HepG2 (cell line): ENCODE results near the gene SCMH1. TPM values are rescaled to one million over a fixed set of nuclear protein-coding genes. Genes with fewer than 3 reads are reported as not detected.

Experiments
- CHCHD3 ChIP-seq: sonication (generic); formaldehyde crosslinking; IDR thresholded peaks from 2 replicates; pipeline ENCODE4 v1.8.0; 2022; ENCODE audit warnings: mild to moderate bottlenecking, missing genetic modification reagents, moderate library complexity
- DMAP1 ChIP-seq: IDR thresholded peaks from 2 replicates; pipeline ENCODE4 v1.6.1; 2016
- HDAC6 ChIP-seq: fragments of 200-600 bp; sonication (generic); IDR thresholded peaks from 2 replicates; pipeline ENCODE4 v1.7.0; 2017; ENCODE audit warnings: mild to moderate bottlenecking, antibody characterized with exemption, low read length, low read depth
- HES4 ChIP-seq: sonication (generic); formaldehyde crosslinking; IDR thresholded peaks from 2 replicates; pipeline ENCODE4 v1.9.0; 2021; ENCODE audit warnings: mild to moderate bottlenecking, missing genetic modification reagents, borderline replicate concordance
- HNF1B ChIP-seq: sonication (generic); formaldehyde crosslinking; IDR thresholded peaks from 2 replicates; pipeline ENCODE4 v1.5.1; 2020; ENCODE audit warnings: mild to moderate bottlenecking, moderate library complexity, missing genetic modification reagents
- MAF1 ChIP-seq: sonication (generic); formaldehyde crosslinking; IDR thresholded peaks from 2 replicates; pipeline ENCODE4 v1.5.0; 2020; ENCODE audit warnings: missing genetic modification reagents, borderline replicate concordance
- NFYC ChIP-seq: IDR thresholded peaks from 2 replicates; pipeline ENCODE4 v1.6.1; 2016; ENCODE audit warnings: missing genetic modification reagents, missing compliant biosample characterization
- REL ChIP-seq: sonication (generic); formaldehyde crosslinking; conservative IDR thresholded peaks from 2 replicates; pipeline ENCODE4 v1.8.0; 2022; ENCODE audit warnings: mild to moderate bottlenecking, missing genetic modification reagents, moderate library complexity
- SALL2 ChIP-seq: sonication (generic); formaldehyde crosslinking; IDR thresholded peaks from 2 replicates; pipeline ENCODE4 v1.8.1; 2023; ENCODE audit warnings: mild to moderate bottlenecking, missing genetic modification reagents, inconsistent platforms
- SIX4 ChIP-seq: sonication (generic); formaldehyde crosslinking; IDR thresholded peaks from 2 replicates; pipeline ENCODE4 v1.4.0; 2020; ENCODE audit warnings: missing genetic modification reagents
- SOX13 ChIP-seq, 3 experiments: fragments of 450-650 bp in 1 of 3; sonication (generic) in 1 of 3; formaldehyde crosslinking in 1 of 3; IDR thresholded peaks in 2 of 3; conservative IDR thresholded peaks in 1 of 3; 2 replicates each; pipeline versions ENCODE4 v1.5.0 to v1.6.1; 2016 to 2020; ENCODE audit warnings: antibody characterized with exemption in 1 of 3, mild to moderate bottlenecking in 1 of 3, missing compliant biosample characterization in 1 of 3, missing genetic modification reagents in 1 of 3, moderate library complexity in 1 of 3
- SP5 ChIP-seq: IDR thresholded peaks from 2 replicates; pipeline ENCODE4 v1.6.1; 2016; ENCODE audit warnings: low read depth, borderline replicate concordance
- TFDP1 ChIP-seq: IDR thresholded peaks from 2 replicates; pipeline ENCODE4 v1.6.1; 2016; ENCODE audit warnings: missing compliant biosample characterization, missing genetic modification reagents, borderline replicate concordance
- TFDP2 ChIP-seq: sonication (generic); formaldehyde crosslinking; IDR thresholded peaks from 2 replicates; pipeline ENCODE4 v1.4.0; 2020; ENCODE audit warnings: missing genetic modification reagents
- WIZ ChIP-seq: sonication (generic); formaldehyde crosslinking; IDR thresholded peaks from 2 replicates; pipeline ENCODE4 v1.5.1; 2020; ENCODE audit warnings: mild to moderate bottlenecking, missing genetic modification reagents
- ZNF138 ChIP-seq: sonication (generic); formaldehyde crosslinking; IDR thresholded peaks from 2 replicates; pipeline ENCODE4 v1.5.0; 2020; ENCODE audit warnings: mild to moderate bottlenecking, low read depth, missing genetic modification reagents
- ZNF740 ChIP-seq: sonication (generic); formaldehyde crosslinking; IDR thresholded peaks from 2 replicates; pipeline ENCODE4 v1.4.0; 2020; ENCODE audit warnings: missing genetic modification reagents
- ZNF775 ChIP-seq: sonication (generic); formaldehyde crosslinking; IDR thresholded peaks from 2 replicates; pipeline ENCODE4 v1.4.0; 2020; ENCODE audit warnings: missing genetic modification reagents, mild to moderate bottlenecking, moderate library complexity, borderline replicate concordance
- ZSCAN12 ChIP-seq: sonication (generic); formaldehyde crosslinking; IDR thresholded peaks from 2 replicates; pipeline ENCODE4 v1.9.0; 2021; ENCODE audit warnings: mild to moderate bottlenecking, missing genetic modification reagents
- polyA plus RNA-seq, 8 experiments: library from polyadenylated mRNA; depleted of rRNA in 3 of 8; stranded (reverse) in 7 of 8; unstranded in 1 of 8; fragments of >200 nt; fragmentation: Illumina TruSeq in 4 of 8; extraction: Trizol in 4 of 8; gene quantifications; 2 replicates each; pipeline versions ENCODE4 v1.2.1 to v1.2.3, GENCODE V29; 2011 to 2016; ENCODE audit warnings: low read depth in 4 of 8, missing spikeins in 1 of 8, mixed read lengths in 1 of 8; ENCODE audit not compliant: insufficient read depth in 1 of 8
- total RNA-seq, 5 experiments: library from RNA; depleted of rRNA; stranded (reverse); fragments of >200 nt; fragmentation: Illumina TruSeq; extraction: Trizol; gene quantifications; 2 replicates each; pipeline ENCODE4 v1.2.3, GENCODE V29; 2016; ENCODE audit warnings: low read depth in 1 of 5
- TF ChIP-seq, protein P1 (sequence below): IDR thresholded peaks from 2 replicates; pipeline ENCODE4 v1.6.1; 2016; ENCODE audit warnings: control low read depth
- TF ChIP-seq, protein P2 (sequence below): sonication (generic); formaldehyde crosslinking; IDR thresholded peaks from 2 replicates; pipeline ENCODE4 v1.9.0; 2022; ENCODE audit warnings: missing genetic modification reagents, mild to moderate bottlenecking, borderline replicate concordance

SCMH1 gene
- total and polyA plus RNA-seq, 2 of the 13 experiments (the other 11 are each of a cell fraction or from before 2014, with no cell fraction given): 41.8 to 52.6 TPM

DNA sequence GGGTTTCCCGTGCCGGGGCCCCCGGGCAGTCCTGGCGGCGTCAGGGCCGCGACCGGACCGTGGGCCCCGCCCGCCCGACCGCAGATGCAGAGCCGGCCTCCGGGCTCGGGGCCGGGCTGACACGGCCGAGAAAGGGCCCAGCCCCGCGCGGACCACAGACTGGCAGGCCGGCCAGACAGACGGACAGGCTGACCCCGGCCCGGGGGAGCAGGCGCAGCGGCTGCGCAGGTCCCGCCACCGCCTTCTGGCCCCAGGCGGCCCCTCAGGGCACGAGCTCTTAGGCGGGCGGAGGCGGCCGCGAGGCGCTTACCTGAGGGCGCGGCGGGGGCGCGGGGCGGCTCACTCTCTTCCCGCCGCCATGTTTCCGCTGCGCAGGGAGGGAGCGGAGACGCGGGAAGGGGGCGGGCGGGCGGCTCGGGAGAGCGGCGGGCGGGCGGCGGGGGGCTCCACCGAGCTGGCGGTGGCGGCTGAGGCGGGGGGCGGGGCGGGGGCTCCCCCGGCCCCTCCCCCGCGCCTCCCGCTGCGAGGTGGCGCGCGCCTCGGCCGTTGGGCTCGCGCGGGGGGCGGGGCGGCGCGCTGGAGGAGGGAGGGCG lies at the start of gene SCMH1 (continued):
- TF ChIP-seq TFDP1 (CRISPR knock-in tag) (peak; percentile 12; the same call in 1 of the 2 replicates), WIZ (no peak), ZNF138 (CRISPR knock-in tag) (no peak), SP5 (CRISPR knock-in tag) (no peak), REL (CRISPR knock-in tag) (no peak), SIX4 (no peak), MAF1 (CRISPR knock-in tag) (no peak), HNF1B (no peak), NFYC (CRISPR knock-in tag) (no peak), TFDP2 (peak; percentile 55), HES4 (CRISPR knock-in tag) (no peak), SOX13 (IDR thresholded peaks at IDR 0.05) (no peak), SOX13 (CRISPR knock-in tag; conservative IDR thresholded peaks at IDR 0.05 in 1 of 2, IDR thresholded peaks at IDR 0.05 in 1 of 2) (no peak), ZNF740 (CRISPR knock-in tag) (no peak), CHCHD3 (CRISPR knock-in tag) (no peak), SALL2 (CRISPR knock-in tag) (0 out of 2 replicates have a peak, but pooled peaks have one; percentile 36), ZNF775 (CRISPR knock-in tag) (no peak), DMAP1 (no peak), HDAC6 (no peak), ZSCAN12 (CRISPR knock-in tag) (no peak)
- TF ChIP-seq, protein P1, sequence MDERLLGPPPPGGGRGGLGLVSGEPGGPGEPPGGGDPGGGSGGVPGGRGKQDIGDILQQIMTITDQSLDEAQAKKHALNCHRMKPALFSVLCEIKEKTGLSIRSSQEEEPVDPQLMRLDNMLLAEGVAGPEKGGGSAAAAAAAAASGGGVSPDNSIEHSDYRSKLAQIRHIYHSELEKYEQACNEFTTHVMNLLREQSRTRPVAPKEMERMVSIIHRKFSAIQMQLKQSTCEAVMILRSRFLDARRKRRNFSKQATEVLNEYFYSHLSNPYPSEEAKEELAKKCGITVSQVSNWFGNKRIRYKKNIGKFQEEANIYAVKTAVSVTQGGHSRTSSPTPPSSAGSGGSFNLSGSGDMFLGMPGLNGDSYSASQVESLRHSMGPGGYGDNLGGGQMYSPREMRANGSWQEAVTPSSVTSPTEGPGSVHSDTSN (CRISPR knock-in tag): no peak
- TF ChIP-seq, protein P2, sequence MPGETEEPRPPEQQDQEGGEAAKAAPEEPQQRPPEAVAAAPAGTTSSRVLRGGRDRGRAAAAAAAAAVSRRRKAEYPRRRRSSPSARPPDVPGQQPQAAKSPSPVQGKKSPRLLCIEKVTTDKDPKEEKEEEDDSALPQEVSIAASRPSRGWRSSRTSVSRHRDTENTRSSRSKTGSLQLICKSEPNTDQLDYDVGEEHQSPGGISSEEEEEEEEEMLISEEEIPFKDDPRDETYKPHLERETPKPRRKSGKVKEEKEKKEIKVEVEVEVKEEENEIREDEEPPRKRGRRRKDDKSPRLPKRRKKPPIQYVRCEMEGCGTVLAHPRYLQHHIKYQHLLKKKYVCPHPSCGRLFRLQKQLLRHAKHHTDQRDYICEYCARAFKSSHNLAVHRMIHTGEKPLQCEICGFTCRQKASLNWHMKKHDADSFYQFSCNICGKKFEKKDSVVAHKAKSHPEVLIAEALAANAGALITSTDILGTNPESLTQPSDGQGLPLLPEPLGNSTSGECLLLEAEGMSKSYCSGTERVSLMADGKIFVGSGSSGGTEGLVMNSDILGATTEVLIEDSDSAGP (CRISPR knock-in tag): no peak
- TF ChIP-seq, all 625 proteins: peak for 35
